GM19397 (cell line): ENCODE measurements around the gene DTNA.

Source experiments
- ATAC-seq: cut with Tn5 transposase; IDR thresholded peaks from one replicate; pipeline ENCODE4 v1.9.1; 2021; ENCODE audit warnings: mild to moderate bottlenecking, moderate library complexity; ENCODE audit not compliant: unreplicated experiment

DTNA gene

DNA sequence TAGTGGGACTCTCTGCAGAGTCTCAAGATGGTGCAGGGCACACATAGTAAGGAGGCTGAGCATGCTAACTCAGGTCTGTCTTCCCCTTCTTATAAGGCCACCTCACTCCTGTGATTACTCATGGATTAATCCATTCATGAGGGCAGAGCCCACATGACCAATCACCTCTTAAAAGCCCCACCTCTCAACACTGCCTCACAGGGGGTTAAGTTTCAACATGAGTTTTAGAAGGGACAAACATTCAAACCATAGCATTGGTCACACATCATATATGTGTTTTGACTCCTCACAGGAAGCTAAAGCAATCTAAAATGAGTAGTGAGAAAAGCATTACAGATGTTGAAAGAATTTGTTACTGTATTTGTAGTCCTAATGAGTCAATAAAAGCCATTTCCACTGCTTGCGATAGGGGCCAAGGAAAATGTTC, 57.5 kb downstream of the DTNA start:
- ATAC-seq: no peak

DNA sequence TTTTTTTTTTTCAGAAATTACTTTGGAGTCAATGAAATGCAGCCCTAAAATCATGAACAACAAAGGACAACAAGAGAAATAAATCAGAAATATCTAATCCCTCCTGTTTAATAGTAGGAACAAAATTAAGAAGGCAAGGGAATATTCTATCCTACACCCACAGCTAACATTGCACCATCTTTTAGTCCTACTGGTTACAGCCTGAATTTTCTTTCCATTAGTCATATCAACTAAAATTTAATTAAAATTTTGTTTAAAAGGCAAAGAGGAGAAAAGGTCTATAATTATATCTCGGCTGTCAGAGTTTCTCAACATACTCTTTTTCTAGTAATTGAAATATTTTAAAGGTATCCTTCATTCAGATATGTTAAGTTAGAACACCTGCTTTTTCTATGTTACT, 61.9 kb downstream of the DTNA start:
- no peak for ATAC-seq

DNA sequence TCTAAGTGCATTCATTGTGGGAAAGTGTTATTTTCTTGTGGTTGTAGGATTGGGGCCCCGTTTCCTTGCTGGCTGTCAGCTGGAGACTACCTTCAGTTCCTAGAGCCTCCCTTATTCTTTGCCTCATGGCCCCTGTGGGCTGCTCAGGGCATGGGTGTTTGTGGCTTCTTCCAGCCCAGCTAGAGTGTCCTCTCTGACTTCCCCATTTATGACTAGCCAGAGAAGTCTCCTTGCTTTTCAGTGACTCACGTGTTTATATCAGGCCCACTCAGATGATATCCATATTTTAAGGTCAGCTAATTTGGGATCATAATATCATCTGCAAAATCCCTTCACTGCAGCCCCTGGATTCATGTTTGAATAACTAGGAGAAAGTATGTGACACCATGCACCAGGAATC, 62.8 kb downstream of the DTNA start:
- ATAC-seq: no peak

DNA sequence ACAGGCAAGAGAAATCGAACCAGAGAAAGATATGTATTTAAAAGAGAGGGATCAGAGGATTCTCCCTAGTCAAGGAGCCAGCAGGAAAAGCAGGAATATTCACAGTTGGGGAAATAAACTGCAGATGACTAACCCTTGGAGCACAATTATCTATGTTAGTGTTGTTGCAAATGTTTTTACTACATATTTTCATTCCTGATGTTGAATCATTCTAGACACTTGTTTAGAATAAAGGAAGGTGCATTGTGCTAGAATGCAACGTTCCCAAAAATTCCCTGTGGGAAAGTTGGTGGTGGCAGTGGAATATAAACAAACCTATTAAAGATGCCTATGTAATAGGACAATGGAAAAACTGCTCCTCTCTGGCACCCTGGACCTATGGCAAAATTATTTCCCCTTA, 63.3 kb downstream of the DTNA start:
- ATAC-seq: no peak

- no peak for ATAC-seq
Measured at GRCh38 chr18:34773961-34774766, 64.1 kb downstream of the DTNA start.

DNA sequence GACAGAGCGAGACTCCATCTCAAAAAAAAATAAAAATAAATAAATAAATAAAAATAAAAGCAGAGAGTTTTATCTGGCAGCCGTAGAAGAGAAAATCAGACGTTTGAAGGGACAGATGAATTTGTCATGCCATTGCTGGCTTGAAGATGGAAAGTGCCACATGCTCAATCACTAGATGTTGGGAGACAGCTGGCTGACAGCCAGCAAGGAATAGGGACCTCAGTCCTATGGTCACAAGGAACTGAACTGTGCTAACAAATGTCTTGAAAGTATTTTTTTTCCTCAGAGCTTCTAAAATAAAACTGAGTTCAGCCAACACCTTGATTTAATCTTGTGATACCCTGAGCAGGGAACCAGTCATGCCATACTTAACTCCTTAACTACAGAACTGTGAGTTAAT, 65.4 kb downstream of the DTNA start:
- ATAC-seq: no peak

DNA sequence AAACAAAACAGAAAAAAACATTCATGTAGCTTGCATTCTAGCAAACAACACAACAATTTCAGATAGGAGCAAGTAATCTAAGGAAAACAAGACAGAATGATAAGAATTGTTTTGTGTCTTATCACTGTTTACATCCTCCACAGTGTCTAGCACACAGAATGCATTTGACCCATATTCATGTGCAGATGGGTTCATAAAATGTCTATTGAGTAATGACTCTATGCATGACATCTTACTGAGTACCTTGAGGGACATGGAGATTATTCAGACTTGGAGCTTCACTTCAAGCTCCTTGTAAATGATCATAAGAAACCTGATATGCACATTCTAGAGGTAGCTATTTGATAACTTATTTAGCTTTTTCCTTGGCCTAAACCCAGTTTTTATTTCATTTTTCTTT, 69.0 kb downstream of the DTNA start:
- ATAC-seq: no peak

- no peak for ATAC-seq
Measured at GRCh38 chr18:34780856-34781255, 70.8 kb downstream of the DTNA start.

GRCh38 chr18:34783501-34783900, 73.4 kb downstream of the DTNA start:
- no peak for ATAC-seq

GRCh38 chr18:34786162-34786741, 76.2 kb downstream of the DTNA start:
- no peak for ATAC-seq

DNA sequence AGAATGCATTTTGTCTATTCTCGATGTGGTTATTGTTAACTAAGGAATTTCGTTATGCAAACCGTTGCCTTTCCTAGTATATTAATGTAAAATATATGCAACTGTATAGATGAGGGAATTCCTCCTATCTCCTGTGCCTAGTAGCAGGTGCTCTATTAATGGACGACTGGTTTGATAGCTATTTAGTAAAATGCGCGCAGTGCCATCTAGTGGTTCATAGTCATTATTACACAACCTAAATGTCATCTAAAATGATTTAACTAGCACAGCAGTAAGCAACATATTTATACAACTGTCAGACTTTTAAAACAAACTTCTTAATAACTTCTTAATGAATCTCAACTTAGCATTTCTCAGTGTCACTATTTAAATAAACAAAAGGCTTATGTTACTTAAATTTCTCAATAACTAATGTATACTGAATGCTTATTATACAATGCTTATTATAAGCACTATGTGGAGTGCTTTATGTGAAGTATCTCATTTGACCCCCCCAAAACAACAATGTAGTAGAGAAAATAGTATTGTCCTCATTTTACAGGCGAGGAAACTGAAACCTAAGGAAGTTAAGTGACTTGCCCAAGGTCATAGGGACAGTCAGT, 77.9 kb downstream of the DTNA start:
- peak; percentile 84 for ATAC-seq

DNA sequence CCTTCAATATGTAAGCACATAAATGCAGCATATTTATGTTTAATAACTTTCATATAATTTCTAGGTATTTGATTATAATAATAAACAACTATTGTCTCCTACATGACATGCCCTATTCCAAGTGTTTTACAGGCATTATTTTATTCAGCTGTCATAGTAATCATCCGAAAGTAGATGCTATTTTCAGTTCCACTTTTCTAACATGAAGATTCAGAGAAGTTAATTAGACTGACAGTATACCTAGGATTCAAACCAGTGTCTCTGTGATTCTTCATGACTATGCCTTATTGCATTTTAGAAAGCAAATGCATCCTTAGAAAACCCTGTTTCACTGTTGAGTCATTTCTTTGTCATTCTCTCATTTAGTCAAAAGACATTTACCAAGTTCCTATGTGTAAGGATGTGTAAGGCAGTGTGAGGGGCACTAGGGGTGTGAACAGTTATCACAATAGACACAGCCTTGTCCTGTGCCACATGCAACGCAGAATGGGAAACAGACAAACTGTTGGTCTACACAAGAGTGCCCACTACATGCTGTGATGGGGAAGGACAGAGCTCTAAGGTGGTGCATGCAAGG, 79.8 kb downstream of the DTNA start:
- no peak for ATAC-seq

GRCh38 chr18:34794348-34794747, 84.2 kb downstream of the DTNA start:
- no peak for ATAC-seq

DNA sequence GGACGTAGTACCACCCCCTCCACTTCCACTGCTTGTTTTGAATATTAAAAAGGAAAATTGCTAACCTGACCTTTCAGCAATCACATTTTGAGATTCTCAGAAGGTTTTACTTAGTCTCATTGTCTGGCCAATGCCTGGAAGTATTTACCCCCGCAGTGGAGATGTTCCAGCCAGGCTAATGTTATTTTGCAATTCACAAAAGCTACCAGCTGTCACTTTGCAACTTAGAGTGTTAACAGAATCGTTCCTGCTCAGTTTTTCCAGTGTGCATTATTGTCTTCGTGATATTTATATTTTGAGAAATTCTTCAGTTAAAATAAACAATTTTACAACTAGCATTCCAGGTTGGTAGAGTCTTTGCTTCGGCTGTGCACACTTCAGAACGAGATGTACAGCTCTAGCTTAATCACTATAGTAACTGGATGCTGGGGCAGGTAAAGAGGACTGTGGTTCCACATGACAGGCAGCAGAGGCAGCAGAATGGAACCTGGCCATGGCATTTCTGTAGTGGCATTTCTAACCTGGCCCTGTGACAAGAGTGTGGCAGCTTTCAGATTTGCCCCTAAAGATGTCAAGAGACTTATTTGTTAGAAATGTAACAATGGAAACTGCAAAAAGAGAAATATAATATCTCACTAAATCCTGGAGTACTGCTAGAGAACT, 85.1 kb downstream of the DTNA start:
- no peak for ATAC-seq

GRCh38 chr18:34796035-34796657, 86.0 kb downstream of the DTNA start:
- ATAC-seq: no peak

DNA sequence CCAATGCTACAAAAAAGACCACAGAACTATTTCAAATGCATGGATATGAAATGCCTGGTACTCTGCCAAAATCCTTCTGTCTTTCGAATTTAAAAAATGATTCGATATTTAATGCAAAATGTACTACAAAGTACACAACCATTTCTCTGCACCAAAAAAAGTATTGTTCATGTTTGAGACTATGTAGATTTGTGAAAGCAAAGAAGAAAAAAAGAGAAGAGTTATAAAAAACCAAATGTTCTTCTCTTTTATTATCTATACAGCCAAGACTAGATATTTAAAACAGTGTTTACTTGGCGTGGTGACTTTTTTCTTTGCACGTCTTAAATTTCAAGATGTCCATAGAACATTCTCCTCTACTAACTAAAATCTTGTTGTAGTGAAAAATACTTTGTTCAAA, 89.2 kb downstream of the DTNA start:
- ATAC-seq: no peak

GRCh38 chr18:34800381-34800780, 90.3 kb downstream of the DTNA start:
- no peak for ATAC-seq

DNA sequence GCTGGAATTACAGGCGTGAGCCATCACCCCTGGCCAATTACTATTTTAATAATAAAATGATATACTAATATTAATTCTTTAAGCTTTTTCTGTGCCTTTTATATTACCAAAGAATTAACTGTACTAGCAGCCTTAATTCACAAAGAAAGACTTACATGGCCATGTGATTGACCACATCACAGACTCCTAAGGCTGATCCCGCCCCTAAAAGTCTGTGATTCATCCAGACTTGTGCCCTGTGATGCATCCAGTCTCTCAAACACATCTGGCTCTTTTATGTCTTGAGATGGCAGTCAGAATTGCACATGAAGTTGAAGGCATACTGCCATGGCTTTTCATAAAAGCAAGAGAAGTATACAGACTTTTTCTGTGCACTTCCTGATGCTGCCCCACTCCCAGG, 91.7 kb downstream of the DTNA start:
- ATAC-seq: no peak

DNA sequence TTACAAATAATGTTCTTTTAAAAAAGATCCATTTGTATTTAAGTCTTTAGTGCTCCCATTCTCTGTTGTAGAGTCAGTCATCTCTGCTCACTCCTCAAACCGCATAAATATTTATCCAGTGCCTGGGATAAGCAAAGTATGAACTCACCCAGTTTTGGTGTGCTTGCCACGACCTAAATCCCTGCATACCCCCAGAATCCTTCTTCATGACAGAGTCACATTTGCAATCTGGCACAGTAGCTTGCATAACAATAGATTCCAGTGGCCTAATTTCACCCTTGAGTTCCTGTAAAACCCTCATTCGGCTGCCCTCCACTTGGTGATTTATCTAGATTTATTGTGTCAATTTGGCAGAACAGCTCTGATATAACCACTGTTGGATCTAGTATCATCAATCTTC, 92.9 kb downstream of the DTNA start:
- ATAC-seq: no peak

- ATAC-seq: no peak
Measured at GRCh38 chr18:34803877-34804400, 93.8 kb downstream of the DTNA start.
